Measurements from ENCODE around the gene ZNF512B.
"Not testable (repeated sequence)": the region's sequence is repeated elsewhere in the genome, so short reads cannot be mapped to it uniquely, and the experiment has no call there.

Gene ZNF512B

DNA sequence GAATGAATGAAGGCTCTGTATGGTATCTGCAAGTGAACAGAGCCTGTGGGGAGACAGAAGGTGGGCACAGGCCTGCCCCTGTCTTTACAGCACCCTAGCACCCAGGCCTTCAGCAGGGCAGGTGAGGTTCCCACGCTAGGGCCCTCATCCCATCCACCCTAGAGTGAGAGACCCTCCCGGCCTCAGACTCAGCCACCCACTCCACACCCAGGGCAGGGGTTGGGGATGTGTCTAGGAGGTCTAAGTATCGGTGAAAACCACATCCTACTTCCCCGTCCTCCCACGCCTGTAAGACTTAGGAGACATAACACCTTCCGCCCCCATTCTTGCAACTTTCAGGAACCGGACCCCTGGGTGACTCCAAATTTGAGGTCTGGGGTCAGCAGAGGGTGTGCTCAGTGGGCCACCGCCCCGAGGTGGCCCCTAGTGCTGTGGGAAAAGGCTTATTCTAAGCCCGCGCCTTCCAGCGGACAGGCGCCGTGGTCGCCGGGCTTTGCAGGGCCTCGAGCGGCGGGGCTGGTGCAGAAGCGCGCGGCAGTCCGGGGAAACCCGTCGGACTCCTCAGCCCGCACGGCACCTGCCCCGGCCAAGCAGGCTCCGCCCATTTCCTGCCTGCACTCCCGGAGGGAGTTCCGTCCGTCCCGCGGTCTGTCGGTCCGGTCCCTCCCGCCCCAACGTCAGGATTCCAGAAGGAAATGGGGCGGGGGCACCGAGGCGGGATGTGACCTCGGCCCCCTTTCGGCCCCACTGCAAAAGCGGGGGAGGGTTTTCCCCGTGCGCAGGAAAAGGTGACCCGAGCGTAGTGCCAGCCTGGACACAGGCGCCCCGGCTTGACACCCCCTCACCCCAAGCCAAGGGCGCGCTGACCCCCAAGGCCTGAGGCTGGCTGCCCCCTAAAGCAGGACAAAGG lies 8.8 kb upstream of the ZNF512B start:
- DNase-seq (ENCODE audit: low read depth) = peak; percentile 37

DNA sequence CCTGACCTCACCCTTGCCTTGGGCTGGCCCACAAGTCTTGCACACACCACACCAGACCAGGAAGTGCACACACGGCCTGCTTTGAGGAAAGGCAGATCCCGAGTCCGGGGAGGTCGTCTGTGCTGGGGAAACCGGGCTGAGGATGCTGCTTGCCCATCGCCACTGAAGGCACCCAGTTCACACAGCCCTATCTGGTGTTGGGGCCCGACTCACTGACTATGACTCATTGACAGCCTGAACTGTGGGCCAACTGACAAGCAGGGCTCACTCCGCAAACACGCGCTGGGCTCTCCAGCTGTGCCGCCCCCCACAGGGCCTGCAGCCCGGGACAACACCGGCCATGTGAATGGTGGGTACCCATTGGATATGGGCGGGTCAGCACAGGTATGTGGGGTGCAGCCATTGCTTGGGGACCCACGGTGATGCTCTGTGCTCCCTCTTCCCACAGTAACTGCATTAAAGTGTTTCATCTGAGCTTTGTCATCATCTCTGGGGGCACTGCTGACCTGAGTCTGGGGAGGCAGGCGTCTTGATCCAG lies 8.1 kb upstream of the ZNF512B start:
- DNase-seq (ENCODE audit: low read depth) = peak; percentile 53

DNA sequence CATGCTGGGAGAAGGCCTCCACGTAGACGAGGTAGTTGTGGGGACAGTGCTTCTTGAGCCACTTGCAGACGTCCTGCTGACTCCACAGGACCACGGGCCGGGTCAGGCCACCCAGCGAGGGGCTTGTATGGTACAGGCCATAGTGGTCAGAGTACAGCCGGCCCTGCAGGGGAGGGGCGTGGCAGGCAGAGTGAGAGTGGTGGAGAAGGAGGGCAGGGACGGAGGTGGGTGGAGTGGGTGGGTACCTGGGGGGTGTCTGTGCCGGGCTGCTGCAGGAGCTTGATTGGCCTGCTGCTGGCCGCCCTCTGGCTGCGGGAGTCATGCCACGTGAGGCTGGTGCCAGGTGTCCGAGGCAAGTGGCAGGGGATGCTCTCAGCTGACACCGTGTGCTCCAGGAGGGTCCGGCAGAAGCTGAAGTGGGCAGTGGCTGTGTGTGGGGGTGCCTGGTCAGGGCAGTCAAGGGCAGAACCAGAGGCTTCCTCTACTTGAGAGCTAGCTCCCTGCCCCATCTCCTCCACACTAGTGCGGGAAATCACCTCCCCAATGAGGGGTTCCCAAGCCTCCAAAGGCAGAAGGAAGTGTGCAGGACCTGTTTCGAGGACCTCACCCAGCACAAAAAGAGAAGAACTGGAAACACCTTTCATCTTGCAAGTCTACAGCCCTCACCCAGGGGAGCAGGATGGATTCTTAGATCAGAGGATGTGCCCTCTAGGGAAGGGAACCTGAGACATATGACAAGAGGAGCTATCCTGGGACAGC lies 7.4 kb upstream of the ZNF512B start:
- no peak for DNase-seq (ENCODE audit: low read depth)

- not testable (repeated sequence) for DNase-seq (ENCODE audit: low read depth)
These were observed 6.8 kb upstream of the ZNF512B start for GRCh38 chr20:63976511-63976910.

- no peak for DNase-seq (ENCODE audit: low read depth)
These were observed 4.9 kb upstream of the ZNF512B start for GRCh38 chr20:63974402-63975200.

DNA sequence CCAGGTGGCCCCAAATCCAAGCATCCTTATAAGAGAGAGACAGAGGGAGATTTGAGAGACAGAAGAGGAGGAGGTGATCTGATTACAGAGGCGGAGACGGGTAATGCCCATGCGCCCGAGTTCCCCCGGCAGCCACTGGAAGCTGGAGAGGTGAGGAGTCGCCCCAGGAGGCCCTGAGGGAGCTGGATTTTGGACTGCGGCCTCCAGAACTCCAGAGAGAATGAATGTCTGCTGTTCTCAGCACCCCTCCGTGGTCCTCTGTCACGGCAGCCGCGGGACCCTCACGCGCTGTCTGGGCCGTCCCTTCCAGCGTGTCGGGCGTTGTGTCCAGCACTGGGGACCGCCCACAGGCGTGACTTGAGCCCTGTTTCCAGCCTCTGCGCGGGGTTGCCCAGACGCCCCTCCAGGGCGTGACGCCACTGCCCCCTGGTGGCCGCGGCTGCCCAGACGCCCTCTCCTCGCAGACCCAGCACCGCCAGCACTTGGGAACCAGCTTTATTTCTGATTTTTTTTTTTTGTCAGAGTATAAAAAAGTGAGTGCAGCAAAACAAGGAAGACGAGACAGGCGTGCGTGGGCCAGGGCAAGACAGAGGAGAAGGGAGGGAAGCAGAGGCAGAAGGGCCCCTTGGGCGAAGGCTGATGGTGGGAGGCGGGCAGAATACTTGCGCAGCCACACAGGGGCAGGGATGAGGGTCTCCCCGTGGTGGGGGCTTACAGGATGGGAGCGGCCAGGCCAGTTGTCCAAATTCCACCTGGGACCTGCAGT lies 4.1 kb upstream of the ZNF512B start:
- peak; percentile 76 for DNase-seq (ENCODE audit: low read depth)

- DNase-seq (ENCODE audit: low read depth) = no peak
These were observed 3.4 kb upstream of the ZNF512B start for GRCh38 chr20:63973160-63973479.

DNA sequence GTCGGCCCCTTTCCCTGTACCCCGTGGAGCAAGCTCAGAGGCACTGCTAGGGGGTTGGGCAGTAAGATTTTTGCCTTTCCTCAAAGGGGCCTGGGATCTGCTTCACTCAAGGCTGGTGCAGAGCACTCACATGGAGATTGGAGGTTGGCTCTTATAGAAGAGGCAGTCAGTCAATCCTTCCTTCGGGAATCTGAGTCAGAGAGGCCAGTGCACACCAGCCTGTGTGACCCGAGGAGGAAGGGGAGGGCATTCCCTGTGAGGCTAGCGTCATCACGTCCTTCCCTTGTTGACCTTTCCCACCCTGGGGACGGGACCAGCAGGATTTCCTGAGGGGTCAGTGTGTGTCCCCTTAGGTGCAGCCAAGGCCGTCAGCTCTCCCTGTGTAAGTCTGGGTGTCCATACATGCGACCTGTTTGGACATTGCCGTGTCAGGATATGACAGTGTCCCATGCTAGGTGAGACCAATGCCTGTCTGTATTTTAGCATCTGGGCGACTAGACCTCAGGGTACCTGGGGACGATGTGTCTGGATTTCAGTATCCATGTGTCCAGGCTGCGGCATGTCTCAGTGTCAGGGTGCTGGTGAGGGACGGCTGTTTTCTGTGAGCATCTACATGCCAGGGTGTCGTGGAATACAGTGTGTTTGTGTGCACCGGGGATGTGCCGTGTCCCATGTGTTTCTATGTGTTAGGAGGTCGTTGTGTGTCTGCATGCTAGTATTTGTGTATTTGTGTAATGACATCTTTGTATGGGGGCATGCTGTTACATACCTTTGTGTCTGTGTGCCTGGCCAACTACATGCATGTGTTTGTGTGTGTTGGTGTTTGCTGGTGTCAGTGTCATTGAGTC lies 2.8 kb upstream of the ZNF512B start:
- DNase-seq (ENCODE audit: low read depth) = no peak

- DNase-seq (ENCODE audit: low read depth) = not testable (repeated sequence)
These were observed 2.2 kb upstream of the ZNF512B start for GRCh38 chr20:63971960-63972311.

DNA sequence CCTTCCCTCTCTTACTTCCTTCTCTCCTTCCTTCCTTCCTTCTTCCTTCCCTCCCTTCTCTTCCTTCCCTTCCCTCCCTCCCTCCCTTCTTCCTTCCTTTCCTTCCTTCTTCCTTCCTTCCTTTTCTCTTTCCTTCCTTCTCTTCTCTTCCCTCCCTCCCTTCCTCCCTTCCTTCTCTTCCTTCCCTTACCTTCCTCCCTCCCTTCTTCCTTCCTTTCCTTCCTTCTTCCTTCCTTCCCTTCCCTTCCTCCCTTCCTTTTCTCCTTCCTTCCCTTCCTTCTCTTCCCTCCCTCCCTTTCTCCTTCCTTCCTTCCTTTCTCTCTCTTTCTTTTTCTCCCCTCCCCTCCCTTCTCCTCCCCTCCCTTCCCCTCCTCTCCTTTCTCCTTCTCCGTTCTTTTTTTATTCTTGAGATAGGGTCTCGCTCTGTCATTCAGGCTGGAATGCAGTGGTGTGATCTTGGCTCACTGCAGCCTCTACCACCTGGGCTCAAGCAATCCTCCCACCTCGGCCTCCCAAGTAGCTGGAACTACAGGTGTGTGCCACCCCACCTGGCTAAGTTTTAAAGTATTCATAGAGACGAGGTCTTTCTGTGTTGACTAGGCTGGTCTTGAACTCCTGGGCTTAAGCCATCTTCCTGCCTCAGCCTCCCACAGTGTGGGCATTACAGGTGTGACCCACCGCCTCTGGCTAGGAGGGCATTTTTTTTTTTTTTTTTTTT lies 1.1 kb upstream of the ZNF512B start:
- DNase-seq (ENCODE audit: low read depth) = no peak

GRCh38 chr20:63968928-63969760 lies 586 bp downstream of the ZNF512B start:
- no peak for DNase-seq (ENCODE audit: low read depth)

DNA sequence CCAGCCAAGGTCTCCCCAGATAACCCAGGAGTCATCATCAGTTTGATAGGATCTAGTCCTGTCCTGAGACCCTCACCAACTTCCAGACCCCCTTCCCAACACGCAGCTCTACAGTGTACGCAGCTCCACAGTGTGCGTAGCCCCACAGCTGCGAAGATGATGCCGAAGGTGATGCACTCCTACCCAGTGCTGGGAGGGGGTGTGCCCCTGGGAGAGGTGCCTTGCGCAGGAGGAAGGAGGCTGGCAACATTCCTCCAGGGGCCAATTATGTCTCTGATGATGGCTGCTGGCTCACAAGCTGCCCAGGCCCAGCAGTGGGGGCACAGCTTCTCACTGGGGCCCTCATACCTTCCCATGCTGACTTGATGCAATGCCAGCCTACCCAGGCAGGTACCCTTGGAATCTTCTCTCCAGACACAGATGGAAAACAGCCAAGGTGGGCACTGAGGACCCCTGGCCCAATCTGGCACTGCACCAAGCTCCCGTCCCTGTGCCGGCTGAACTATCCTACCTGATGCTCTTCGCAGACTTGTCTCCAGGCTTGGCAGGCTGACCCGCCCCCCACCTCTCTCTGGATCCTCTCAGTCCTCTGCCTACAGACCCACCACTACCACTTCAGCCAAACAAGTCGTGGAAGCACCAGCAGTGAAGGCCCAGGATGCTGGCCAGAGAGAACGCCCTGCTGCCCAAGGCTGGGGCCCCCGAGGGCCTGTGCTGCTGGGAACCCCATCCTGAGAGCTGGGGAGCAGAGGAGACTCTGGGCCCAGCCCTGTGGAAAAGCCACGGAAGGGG lies 1.4 kb downstream of the ZNF512B start:
- no peak for DNase-seq (ENCODE audit: low read depth)

GRCh38 chr20:63967330-63968135 lies 2.2 kb downstream of the ZNF512B start:
- DNase-seq (ENCODE audit: low read depth) = no peak

GRCh38 chr20:63966944-63967322 lies 2.8 kb downstream of the ZNF512B start:
- DNase-seq (ENCODE audit: low read depth) = no peak

GRCh38 chr20:63966172-63966943 lies 3.4 kb downstream of the ZNF512B start:
- no peak for DNase-seq (ENCODE audit: low read depth)

DNA sequence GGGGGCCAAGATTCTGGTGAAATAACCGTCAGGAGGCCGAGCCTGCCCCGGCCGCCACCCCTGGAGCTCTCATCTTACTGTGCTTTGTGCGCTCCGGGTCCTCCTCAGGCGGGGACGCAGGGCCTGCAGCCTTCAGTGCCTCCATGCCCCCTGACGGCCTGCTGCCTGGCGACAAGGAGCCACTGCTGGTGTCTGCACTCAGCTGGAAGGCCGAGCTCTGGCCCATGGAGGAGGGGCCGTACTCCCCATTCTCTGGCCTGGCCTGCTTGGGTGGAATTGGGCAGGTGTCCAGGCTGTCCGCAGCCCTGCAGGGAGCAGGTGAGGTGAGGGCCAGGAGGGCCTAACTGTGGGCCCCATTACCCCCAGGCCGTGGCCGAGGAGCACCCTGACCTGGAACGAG lies 5.3 kb downstream of the ZNF512B start:
- DNase-seq (ENCODE audit: low read depth) = no peak

Data from activated gamma-delta T cell treated with anti-CD3 and anti-CD28 coated beads, Interleukin-2, amount 50 U/mL, for 16 hours (primary cell).